KMS-11 (cell line): ENCODE data around the gene KIF6.

Source experiments
- H2AFZ ChIP-seq: fragments of 200-600 bp; sonication (generic); 2 replicates; pipeline ENCODE4 v1.6.1; 2016; ENCODE audit warnings: antibody characterized with exemption, mixed run types, low read depth
- H3K27ac ChIP-seq: fragments of 200-600 bp; sonication (generic); 2 replicates; pipeline ENCODE4 v1.6.1; 2016; ENCODE audit warnings: mild to moderate bottlenecking, mixed run types
- H3K27me3 ChIP-seq: fragments of 200-600 bp; sonication (generic); 2 replicates; pipeline ENCODE4 v1.6.1; 2017; ENCODE audit warnings: mild to moderate bottlenecking, low read depth, mixed run types, moderate library complexity; ENCODE audit not compliant: insufficient read depth
- H3K36me3 ChIP-seq: fragments of 200-600 bp; sonication (generic); 2 replicates; pipeline ENCODE4 v1.6.1; 2017; ENCODE audit warnings: mild to moderate bottlenecking, mixed run types; ENCODE audit not compliant: insufficient read depth
- H3K4me1 ChIP-seq: fragments of 200-600 bp; sonication (generic); 2 replicates; pipeline ENCODE4 v1.6.1; 2016; ENCODE audit warnings: mild to moderate bottlenecking, low read depth, mixed run types; ENCODE audit not compliant: poor library complexity, severe bottlenecking
- H3K4me2 ChIP-seq: fragments of 200-600 bp; sonication (generic); 2 replicates; pipeline ENCODE4 v1.7.0; 2016; ENCODE audit warnings: mild to moderate bottlenecking, mixed run types
- H3K4me3 ChIP-seq: fragments of 200-600 bp; sonication (generic); IDR thresholded peaks from 2 replicates; pipeline ENCODE4 v1.6.1; 2017; ENCODE audit warnings: low read depth, low read length, mixed read lengths; ENCODE audit not compliant: insufficient read depth
- H3K79me2 ChIP-seq: fragments of 200-600 bp; sonication (generic); 2 replicates; pipeline ENCODE4 v1.6.1; 2016; ENCODE audit warnings: low read depth, mixed run types; ENCODE audit not compliant: insufficient read depth
- H3K9ac ChIP-seq: fragments of 200-600 bp; sonication (generic); 2 replicates; pipeline ENCODE4 v1.6.1; 2016; ENCODE audit warnings: mild to moderate bottlenecking, mixed run types
- H4K20me1 ChIP-seq: fragments of 200-600 bp; sonication (generic); 2 replicates; pipeline ENCODE4 v1.6.1; 2016; ENCODE audit warnings: mild to moderate bottlenecking, mixed run types; ENCODE audit not compliant: insufficient read depth
- CTCF ChIP-seq: fragments of 200-600 bp; sonication (generic); conservative IDR thresholded peaks from 2 replicates; pipeline ENCODE4 v1.6.1; 2017; ENCODE audit warnings: low read depth, mild to moderate bottlenecking, antibody characterized with exemption, low read length, moderate library complexity, mixed read lengths

The KIF6 gene

GRCh38 chr6:39335780-39336545, 389.2 kb downstream of the KIF6 start:
- TF ChIP-seq CTCF, result no peak
- no peak overlapping the region for H3K4me2 ChIP-seq
- H3K79me2 ChIP-seq, result no peaks in the 10 kb centered on the region
- no peaks in the 10 kb centered on the region for H3K27me3 ChIP-seq
- H4K20me1 ChIP-seq, result no peaks in the 10 kb centered on the region
- no peak overlapping the region for H3K27ac ChIP-seq
- no peak overlapping the region for H3K9ac ChIP-seq
- H2AFZ ChIP-seq, result no peak overlapping the region
- no peak overlapping the region for H3K4me3 ChIP-seq
- H3K36me3 ChIP-seq, result no peaks in the 10 kb centered on the region
- H3K4me1 ChIP-seq, result no peaks in the 10 kb centered on the region

- Histone ChIP-seq H3K4me3 (no peak overlapping the region), H3K27me3 (no peaks in the 10 kb centered on the region), H3K9ac (no peak overlapping the region), H3K36me3 (no peaks in the 10 kb centered on the region), H3K4me1 (no peaks in the 10 kb centered on the region), H3K27ac (no peak overlapping the region), H4K20me1 (no peaks in the 10 kb centered on the region), H3K79me2 (no peaks in the 10 kb centered on the region), H3K4me2 (no peak overlapping the region), H2AFZ (no peak overlapping the region)
- no peak for TF ChIP-seq CTCF
Measured at GRCh38 chr6:39333644-39334438, 391.4 kb downstream of the KIF6 start.

- Histone ChIP-seq H3K27me3 (no peaks in the 10 kb centered on the region), H3K79me2 (no peaks in the 10 kb centered on the region), H3K4me3 (no peak overlapping the region), H3K27ac (no peak overlapping the region), H2AFZ (no peak overlapping the region), H3K36me3 (no peaks in the 10 kb centered on the region), H3K4me2 (no peak overlapping the region), H3K9ac (no peak overlapping the region), H3K4me1 (no peaks in the 10 kb centered on the region), H4K20me1 (no peaks in the 10 kb centered on the region)
- no peak for TF ChIP-seq CTCF
Measured at GRCh38 chr6:39330476-39330875, 394.7 kb downstream of the KIF6 start.

- Histone ChIP-seq H2AFZ (no peak overlapping the region), H3K79me2 (no peaks in the 10 kb centered on the region), H3K27ac (no peak overlapping the region), H4K20me1 (no peaks in the 10 kb centered on the region), H3K4me3 (no peak overlapping the region), H3K4me2 (no peak overlapping the region), H3K36me3 (no peaks in the 10 kb centered on the region), H3K27me3 (no peaks in the 10 kb centered on the region), H3K9ac (no peak overlapping the region), H3K4me1 (no peaks in the 10 kb centered on the region)
- TF ChIP-seq CTCF, result no peak
Measured at GRCh38 chr6:39330057-39330456, 395.2 kb downstream of the KIF6 start.
